MCF 10A (cell line): ENCODE measurements around the gene ZNF580. TPM values are rescaled to one million over a fixed set of nuclear protein-coding genes. Genes with fewer than 3 reads are reported as not detected.

ENCODE experiments used
- BruUV-seq: library from RNA; stranded (reverse); fragments of 400-500 nt; replicated peaks from 2 replicates; lab custom pipeline; 2021; lab: Mats Ljungman, UMichigan
- CTCF ChIA-PET: fragments of 300-600 bp; sonication (Branson Sonifier 250); formaldehyde crosslinking; extraction: SDS; loops from one replicate; lab custom pipeline; 2021; ENCODE audit warnings: antibody characterized with exemption, inconsistent platforms; lab: Yijun Ruan, JAX
- POLR2A ChIA-PET: fragments of 300-600, 350-650 bp; sonication (Branson Sonifier 250); formaldehyde crosslinking; extraction: SDS; loops from one replicate; lab custom pipeline; 2020; ENCODE audit warnings: antibody characterized with exemption, inconsistent platforms; lab: Yijun Ruan, JAX
- DNase-seq: peaks from one replicate; pipeline ENCODE4 v3.0.0-alpha.2; 2018; ENCODE audit not compliant: unreplicated experiment
- H3K27ac Mint-ChIP-seq: one replicate; pipeline ENCODE4 v1.8.0; 2022; ENCODE audit warnings: mild to moderate bottlenecking, low read depth, mixed read lengths; ENCODE audit not compliant: unreplicated experiment
- H3K27me3 Mint-ChIP-seq: one replicate; pipeline ENCODE4 v1.8.0; 2022; ENCODE audit warnings: mixed read lengths; ENCODE audit not compliant: insufficient read depth, unreplicated experiment
- H3K36me3 Mint-ChIP-seq: one replicate; pipeline ENCODE4 v1.8.0; 2022; ENCODE audit warnings: mild to moderate bottlenecking, moderate library complexity, mixed read lengths; ENCODE audit not compliant: insufficient read depth, unreplicated experiment
- H3K4me1 Mint-ChIP-seq: one replicate; pipeline ENCODE4 v1.8.0; 2022; ENCODE audit warnings: mixed read lengths; ENCODE audit not compliant: insufficient read depth, unreplicated experiment
- H3K4me3 Mint-ChIP-seq: one replicate; pipeline ENCODE4 v1.8.0; 2022; ENCODE audit warnings: mild to moderate bottlenecking, moderate library complexity, mixed read lengths; ENCODE audit not compliant: unreplicated experiment
- H3K9me3 Mint-ChIP-seq: one replicate; pipeline ENCODE4 v1.8.0; 2022; ENCODE audit warnings: mixed read lengths; ENCODE audit not compliant: unreplicated experiment
- CTCF ChIP-seq: fragments of 200-600 bp; IDR thresholded peaks from one replicate; pipeline ENCODE4 v1.8.0; 2022; ENCODE audit warnings: antibody characterized with exemption, mild to moderate bottlenecking; ENCODE audit not compliant: unreplicated experiment
- intact Hi-C: fragments of 100-400 bp; cut with micrococcal nuclease; formaldehyde crosslinking; loops from 2 replicates; pipeline ENCODE4 v1.14.1; 2022
- total RNA-seq: library from RNA; stranded (reverse); gene quantifications from 2 replicates; pipeline ENCODE4 v1.2.3, GENCODE V29; 2022

Gene ZNF580
- total RNA-seq, 1 experiment from 2014 or later: 44.9 TPM

GRCh38 chr19:55683449-55684261, 42.9 kb downstream of the ZNF580 start:
- no peaks in the 10 kb centered on the region for H3K9me3 Mint-ChIP-seq
- no peaks in the 10 kb centered on the region for H3K27me3 Mint-ChIP-seq
- intact Hi-C loops: no loop called here
- H3K36me3 Mint-ChIP-seq: peaks cover 39% of the 10 kb centered on the region
- no peak overlapping the region for H3K27ac Mint-ChIP-seq
- no TSS peak for BruUV-seq
- TF ChIP-seq CTCF: no peak
- peaks cover 5% of the 10 kb centered on the region for H3K4me1 Mint-ChIP-seq
- no peak overlapping the region for H3K4me3 Mint-ChIP-seq
- no peak for DNase-seq
- CTCF ChIA-PET: no interaction called here
- POLR2A ChIA-PET: no interaction called here

- no peak overlapping the region for H3K4me3 Mint-ChIP-seq
- H3K27me3 Mint-ChIP-seq: no peaks in the 10 kb centered on the region
- H3K9me3 Mint-ChIP-seq: no peaks in the 10 kb centered on the region
- no peak for DNase-seq
- H3K36me3 Mint-ChIP-seq: peaks cover 37% of the 10 kb centered on the region
- POLR2A ChIA-PET: no interaction called here
- CTCF ChIA-PET: no interaction called here
- TF ChIP-seq CTCF: no peak
- H3K27ac Mint-ChIP-seq: no peak overlapping the region
- no peaks in the 10 kb centered on the region for H3K4me1 Mint-ChIP-seq
- intact Hi-C loops: no loop called here
- BruUV-seq: no TSS peak
Observed at GRCh38 chr19:55684946-55685681, 44.3 kb downstream of the ZNF580 start.

GRCh38 chr19:55685776-55686175, 45.0 kb downstream of the ZNF580 start:
- peaks cover 44% of the 10 kb centered on the region for H3K36me3 Mint-ChIP-seq
- no peak for DNase-seq
- ChIA-PET POLR2A (no interaction called here), CTCF (no interaction called here)
- no TSS peak for BruUV-seq
- H3K27me3 Mint-ChIP-seq: no peaks in the 10 kb centered on the region
- H3K4me1 Mint-ChIP-seq: no peaks in the 10 kb centered on the region
- H3K4me3 Mint-ChIP-seq: no peak overlapping the region
- no peak for TF ChIP-seq CTCF
- no peak overlapping the region for H3K27ac Mint-ChIP-seq
- no peaks in the 10 kb centered on the region for H3K9me3 Mint-ChIP-seq
- intact Hi-C loops: no loop called here

GRCh38 chr19:55686311-55687050, 45.7 kb downstream of the ZNF580 start:
- no peak for TF ChIP-seq CTCF
- no TSS peak for BruUV-seq
- CTCF ChIA-PET: interaction anchor here (0.8 kb wide), 1 partner anchor 18 kb away, joined by 3 read pairs; no protein-coding TSS in a partner anchor
- Mint-ChIP-seq H3K4me3 (no peak overlapping the region), H3K9me3 (no peaks in the 10 kb centered on the region), H3K27ac (no peak overlapping the region), H3K4me1 (no peaks in the 10 kb centered on the region), H3K36me3 (peaks cover 50% of the 10 kb centered on the region), H3K27me3 (no peaks in the 10 kb centered on the region)
- POLR2A ChIA-PET: no interaction called here
- intact Hi-C loops: no loop called here
- no peak for DNase-seq
